ENCODE measurements around the gene BARX2.

- TF ChIP-seq REST (IDR thresholded peaks at IDR 0.05; ENCODE audit: low read depth) (no peak), EP300 (IDR thresholded peaks at IDR 0.05; ENCODE audit: borderline replicate concordance) (no peak)
Measured at GRCh38 chr11:129346916-129347315, 28.7 kb upstream of the BARX2 start.

All from Ishikawa (cell line).